Measurements from ENCODE around the gene PIK3C2B. TPM values are rescaled to one million over a fixed set of nuclear protein-coding genes. Genes with fewer than 3 reads are reported as not detected.

The PIK3C2B gene
- total RNA-seq = 1.6 and 1.9 TPM in 2 replicates

GRCh38 chr1:204494281-204495077 is at the start of gene PIK3C2B:
Gene PIK3C2B, minus strand, starts transcription at chr1:204494805. Its CDS starts 25,003 bp downstream, at chr1:204469802.

GRCh38 chr1:204516180-204516879 is 21.7 kb upstream of the PIK3C2B start, which contains the start of gene MDM4:
Gene MDM4, plus strand, starts transcription at chr1:204516406. Its CDS starts 9,113 bp downstream, at chr1:204525519.

Other genes with a start within 250 kb of the PIK3C2B start
- gene PLEKHA6, start 134.9 kb downstream of the PIK3C2B start, total RNA-seq = 0.12 and 0.32 TPM in 2 replicates
- gene PPP1R15B, start 83.0 kb downstream of the PIK3C2B start, total RNA-seq = 27.2 and 33.8 TPM in 2 replicates
- gene MDM4, start 21.6 kb upstream of the PIK3C2B start, total RNA-seq = 36.9 and 50.3 TPM in 2 replicates
- gene LRRN2, start 190.9 kb upstream of the PIK3C2B start, total RNA-seq = not detected in 2 replicates

Data from hair follicle dermal papilla cell (primary cell).